CD14-positive monocyte (primary cell): Measurements from ENCODE around the gene GNPTG. TPM values are rescaled to one million over a fixed set of nuclear protein-coding genes. Genes with fewer than 3 reads are reported as not detected.

Experiments
- DNase-seq, 3 donors: peaks; one replicate each; pipeline ENCODE4 v3.0.0-alpha.2; 2011 to 2022
- H2AFZ ChIP-seq: 2 replicates; pipeline ENCODE4 v1.6.0; 2012; ENCODE audit warnings: mild to moderate bottlenecking, low read depth, low read length, inconsistent platforms; ENCODE audit not compliant: insufficient read depth, poor library complexity, severe bottlenecking
- H3K27ac ChIP-seq, 2 donors: 1 replicate in 1 of 2; 2 replicates in 1 of 2; pipeline ENCODE4 v1.5.1; 2012 to 2013; ENCODE audit warnings: low read length in 2 of 2, control low read depth in 1 of 2, inconsistent platforms in 1 of 2, low read depth in 1 of 2, mild to moderate bottlenecking in 1 of 2
- H3K27me3 ChIP-seq, 2 donors: one replicate each; pipeline versions ENCODE4 v1.6.0 to v1.6.1; 2011 to 2013; ENCODE audit warnings: low read length in 2 of 2; ENCODE audit not compliant: control insufficient read depth in 2 of 2, insufficient read depth in 2 of 2
- H3K36me3 ChIP-seq, 2 donors: replicated peaks in 1 of 2; 1 replicate in 1 of 2; 2 replicates in 1 of 2; pipeline versions ENCODE4 v1.5.1 to v1.6.1; 2012 to 2013; ENCODE audit warnings: low read length in 2 of 2, control low read depth in 1 of 2, inconsistent platforms in 1 of 2, mild to moderate bottlenecking in 1 of 2; ENCODE audit not compliant: insufficient read depth in 2 of 2, control insufficient read depth in 1 of 2
- H3K4me1 ChIP-seq, 2 donors: 1 replicate in 1 of 2; 2 replicates in 1 of 2; pipeline versions ENCODE4 v1.5.1 to v1.6.1; 2012 to 2013; ENCODE audit warnings: low read length in 2 of 2, control low read depth in 1 of 2, inconsistent platforms in 1 of 2, mild to moderate bottlenecking in 1 of 2, moderate library complexity in 1 of 2; ENCODE audit not compliant: insufficient read depth in 2 of 2, control insufficient read depth in 1 of 2
- H3K4me2 ChIP-seq: replicated peaks from 2 replicates; pipeline ENCODE3; 2012; ENCODE audit warnings: low read length, moderate library complexity, mild to moderate bottlenecking; ENCODE audit not compliant: poor library complexity, severe bottlenecking; ENCODE audit errors: extremely low read depth
- H3K4me3 ChIP-seq, 3 experiments: fragments of 200-600 bp in 1 of 3; sonication (generic) in 1 of 3; replicated peaks in 1 of 3; 1 replicate in 2 of 3; 2 replicates in 1 of 3; pipeline ENCODE4 v1.5.1; 2011 to 2013; ENCODE audit warnings: low read length in 3 of 3, mild to moderate bottlenecking in 3 of 3, control low read depth in 2 of 3, low read depth in 2 of 3, inconsistent platforms in 1 of 3, moderate library complexity in 1 of 3
- H3K79me2 ChIP-seq: 2 replicates; pipeline ENCODE4 v1.6.0; 2012; ENCODE audit warnings: mild to moderate bottlenecking, control low read depth, inconsistent platforms, low read length, moderate library complexity; ENCODE audit not compliant: insufficient read depth
- H3K9ac ChIP-seq: 2 replicates; pipeline ENCODE4 v1.6.0; 2017; ENCODE audit warnings: low read length, mild to moderate bottlenecking; ENCODE audit not compliant: insufficient read depth, poor library complexity, severe bottlenecking
- H3K9me3 ChIP-seq, 2 donors: replicated peaks in 1 of 2; 1 replicate in 1 of 2; 2 replicates in 1 of 2; pipeline versions ENCODE4 v1.5.1 to v1.6.1; 2012 to 2013; ENCODE audit warnings: low read length in 2 of 2, control low read depth in 1 of 2; ENCODE audit not compliant: control insufficient read depth in 1 of 2, insufficient read depth in 1 of 2
- H4K20me1 ChIP-seq: 2 replicates; pipeline ENCODE4 v1.6.0; 2012; ENCODE audit warnings: mild to moderate bottlenecking, low read length, control low read depth, moderate library complexity; ENCODE audit not compliant: insufficient read depth
- H3K27ac Mint-ChIP-seq, 7 donors: one replicate each; pipeline ENCODE4 v1.8.0; 2020; ENCODE audit warnings: mild to moderate bottlenecking in 7 of 7, mixed read lengths in 7 of 7, moderate library complexity in 6 of 7, inconsistent platforms in 2 of 7
- H3K27me3 Mint-ChIP-seq, 3 donors: one replicate each; pipeline ENCODE4 v1.8.0; 2021 to 2022; ENCODE audit warnings: low read depth in 3 of 3, mild to moderate bottlenecking in 3 of 3, mixed read lengths in 3 of 3, moderate library complexity in 3 of 3, inconsistent platforms in 1 of 3
- H3K36me3 Mint-ChIP-seq, 2 donors: one replicate each; pipeline ENCODE4 v1.8.0; 2020; ENCODE audit warnings: mixed read lengths in 2 of 2, inconsistent platforms in 1 of 2, mild to moderate bottlenecking in 1 of 2
- H3K4me1 Mint-ChIP-seq: one replicate; pipeline ENCODE4 v1.8.0; 2020; ENCODE audit warnings: mild to moderate bottlenecking, mixed read lengths
- H3K4me3 Mint-ChIP-seq, 2 donors: one replicate each; pipeline ENCODE4 v1.8.0; 2020; ENCODE audit warnings: mild to moderate bottlenecking in 2 of 2, mixed read lengths in 2 of 2, moderate library complexity in 1 of 2
- H3K9me3 Mint-ChIP-seq, 7 donors: one replicate each; pipeline ENCODE4 v1.8.0; 2020 to 2022; ENCODE audit warnings: mixed read lengths in 7 of 7, mild to moderate bottlenecking in 6 of 7, moderate library complexity in 6 of 7, inconsistent platforms in 2 of 7
- WGBS: methylation state at CpG from one replicate; pipeline ENCODE4 v1.1.5; 2013; ENCODE audit warnings: missing lambda C conversion rate; ENCODE audit not compliant: insufficient coverage; 5-methylcytosine and 5-hydroxymethylcytosine counted together
- intact Hi-C, 2 donors: fragments of 100-400 bp; cut with micrococcal nuclease; formaldehyde crosslinking; loops; one replicate each; pipeline versions ENCODE4 v1.15.0 to v1.15.1; 2023
- polyA plus RNA-seq, 3 donors: library from polyadenylated mRNA; depleted of rRNA in 1 of 3; unstranded in 2 of 3; stranded (reverse) in 1 of 3; fragments of 300-500 nt in 2 of 3; fragments of >200 nt in 1 of 3; fragmentation: Illumina TruSeq in 2 of 3; gene quantifications; 1 replicate in 2 of 3; 2 replicates in 1 of 3; pipeline ENCODE4 v1.2.3, GENCODE V29; 2012 to 2021
- TF ChIP-seq, protein P1 (sequence below): fragments of 200-600 bp; IDR thresholded peaks from one replicate; pipeline ENCODE4 v1.8.0; 2022; ENCODE audit warnings: antibody characterized with exemption, mild to moderate bottlenecking

The GNPTG gene
- polyA plus RNA-seq, 3 donors: 74.7 to 130 (median 82.5) TPM

- Histone ChIP-seq H3K4me3 (no peak overlapping the region), H3K9ac (no peak overlapping the region), H3K36me3 (peaks cover 14 to 23% of the 10 kb centered on the region in 2 donors), H3K27me3 (no peaks in the 10 kb centered on the region), H3K79me2 (peaks cover 90% of the 10 kb centered on the region), H4K20me1 (peaks cover 93% of the 10 kb centered on the region), H3K9me3 (no peaks in the 10 kb centered on the region), H3K27ac (no peak overlapping the region), H3K4me1 (peaks cover 12 to 21% of the 10 kb centered on the region in 2 donors), H2AFZ (no peak overlapping the region), H3K4me2 (no peak overlapping the region)
- TF ChIP-seq, protein P1, sequence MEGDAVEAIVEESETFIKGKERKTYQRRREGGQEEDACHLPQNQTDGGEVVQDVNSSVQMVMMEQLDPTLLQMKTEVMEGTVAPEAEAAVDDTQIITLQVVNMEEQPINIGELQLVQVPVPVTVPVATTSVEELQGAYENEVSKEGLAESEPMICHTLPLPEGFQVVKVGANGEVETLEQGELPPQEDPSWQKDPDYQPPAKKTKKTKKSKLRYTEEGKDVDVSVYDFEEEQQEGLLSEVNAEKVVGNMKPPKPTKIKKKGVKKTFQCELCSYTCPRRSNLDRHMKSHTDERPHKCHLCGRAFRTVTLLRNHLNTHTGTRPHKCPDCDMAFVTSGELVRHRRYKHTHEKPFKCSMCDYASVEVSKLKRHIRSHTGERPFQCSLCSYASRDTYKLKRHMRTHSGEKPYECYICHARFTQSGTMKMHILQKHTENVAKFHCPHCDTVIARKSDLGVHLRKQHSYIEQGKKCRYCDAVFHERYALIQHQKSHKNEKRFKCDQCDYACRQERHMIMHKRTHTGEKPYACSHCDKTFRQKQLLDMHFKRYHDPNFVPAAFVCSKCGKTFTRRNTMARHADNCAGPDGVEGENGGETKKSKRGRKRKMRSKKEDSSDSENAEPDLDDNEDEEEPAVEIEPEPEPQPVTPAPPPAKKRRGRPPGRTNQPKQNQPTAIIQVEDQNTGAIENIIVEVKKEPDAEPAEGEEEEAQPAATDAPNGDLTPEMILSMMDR: no peak
- Mint-ChIP-seq H3K4me1 (peaks cover 27% of the 10 kb centered on the region), H3K4me3 (no peak overlapping the region), H3K27ac (peak overlapping the region in 1 of 7 donors; percentile 25), H3K9me3 (peaks cover 0 to 4% (median 0%) of the 10 kb centered on the region in 7 donors), H3K27me3 (no peaks in the 10 kb centered on the region), H3K36me3 (peaks cover 21 to 41% of the 10 kb centered on the region in 2 donors)
- no peak for DNase-seq
- intact Hi-C loops: loop anchor here in 1 of 2 donors (10.0 kb wide), 1 partner anchor 59 kb away; the partner anchor contains the start of gene UNKL
- 94% methylated on average over 31 of the region's 33 CpGs for WGBS
Measured at GRCh38 chr16:1356061-1356900, 4.5 kb downstream of the GNPTG start.

GRCh38 chr16:1357906-1358566 lies 6.3 kb downstream of the GNPTG start:
- no peak overlapping the region for H3K4me3 Mint-ChIP-seq
- intact Hi-C loops: loop anchor here in 1 of 2 donors (10.0 kb wide), 1 partner anchor 57 kb away; the partner anchor contains the start of gene UNKL
- TF ChIP-seq, protein P1: no peak

More at GRCh38 chr16:1357906-1358566, 6.3 kb downstream of the GNPTG start:
- Mint-ChIP-seq H3K36me3 (peaks cover 32 to 57% of the 10 kb centered on the region in 2 donors), H3K9me3 (peaks cover 0 to 4% (median 0%) of the 10 kb centered on the region in 7 donors), H3K4me1 (peaks cover 17% of the 10 kb centered on the region), H3K27me3 (no peaks in the 10 kb centered on the region), H3K27ac (peak overlapping the region in 3 of 7 donors; percentile 8 to 88 (median 73))
- H3K9ac ChIP-seq: peak overlapping the region; percentile 21
- 91% methylated on average over 19 of the region's 19 CpGs for WGBS
- H4K20me1 ChIP-seq: peaks cover 100% of the 10 kb centered on the region
- H3K9me3 ChIP-seq: no peaks in the 10 kb centered on the region
- peaks cover 87% of the 10 kb centered on the region for H3K79me2 ChIP-seq
- no peak overlapping the region for H2AFZ ChIP-seq
- DNase-seq: no peak
- H3K36me3 ChIP-seq: peaks cover 29 to 41% of the 10 kb centered on the region in 2 donors
- H3K4me2 ChIP-seq: no peak overlapping the region
- H3K4me3 ChIP-seq: no peak overlapping the region
- no peaks in the 10 kb centered on the region for H3K27me3 ChIP-seq
- H3K4me1 ChIP-seq: peaks cover 3 to 10% of the 10 kb centered on the region in 2 donors
- H3K27ac ChIP-seq: no peak overlapping the region
